Muscle of back (tissue), 11 donors: Measurements from ENCODE around the gene ERN2. TPM values are rescaled to one million over a fixed set of nuclear protein-coding genes. Genes with fewer than 3 reads are reported as not detected.
"Not testable (repeated sequence)": the region's sequence is repeated elsewhere in the genome, so short reads cannot be mapped to it uniquely, and the experiment has no call there.

ENCODE experiments used
- DNase-seq, 3 donors: peaks; one replicate each; pipeline versions ENCODE4 v3.0.0 to v3.0.0-alpha.2; 2013
- polyA plus RNA-seq, 10 donors: library from polyadenylated mRNA; unstranded; fragments of 120-200 nt; gene quantifications; one replicate each; pipeline ENCODE4 v1.2.1, GENCODE V29; 2013; ENCODE audit not compliant: insufficient read length in 10 of 10

ERN2 gene
- polyA plus RNA-seq, 10 donors = 0.05 to 0.19 (median 0.08) TPM; not detected in 5

DNA sequence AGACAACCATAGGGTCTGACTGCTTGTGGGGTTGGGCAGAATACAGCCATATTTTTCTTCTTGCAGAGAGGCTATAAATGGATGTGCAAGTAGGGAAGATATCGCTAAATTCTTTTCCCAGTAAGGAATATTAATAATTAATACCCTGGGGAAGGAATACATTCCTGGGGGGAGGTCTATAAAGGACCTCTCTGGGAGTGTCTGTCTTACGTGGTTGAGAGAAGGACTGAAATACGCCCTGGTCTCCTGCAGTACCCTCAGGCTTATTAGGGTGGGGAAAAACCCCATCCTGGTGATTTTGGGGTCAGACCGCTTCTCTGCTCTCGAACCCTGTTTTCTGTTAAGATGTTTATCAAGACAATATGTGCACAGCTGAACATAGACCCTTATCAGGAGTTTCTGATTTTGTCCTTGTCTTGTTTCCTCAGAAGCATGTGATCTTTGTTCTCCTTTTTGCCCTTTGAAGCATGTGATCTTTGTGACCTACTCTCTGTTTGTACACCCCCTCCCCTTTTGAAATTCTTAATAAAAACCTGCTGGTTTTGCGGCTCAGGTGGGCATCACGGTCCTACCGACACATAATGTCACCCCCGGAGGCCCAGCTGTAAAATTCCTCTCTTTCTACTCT is 9.7 kb upstream of the ERN2 start:
- DNase-seq = not testable (repeated sequence)

DNA sequence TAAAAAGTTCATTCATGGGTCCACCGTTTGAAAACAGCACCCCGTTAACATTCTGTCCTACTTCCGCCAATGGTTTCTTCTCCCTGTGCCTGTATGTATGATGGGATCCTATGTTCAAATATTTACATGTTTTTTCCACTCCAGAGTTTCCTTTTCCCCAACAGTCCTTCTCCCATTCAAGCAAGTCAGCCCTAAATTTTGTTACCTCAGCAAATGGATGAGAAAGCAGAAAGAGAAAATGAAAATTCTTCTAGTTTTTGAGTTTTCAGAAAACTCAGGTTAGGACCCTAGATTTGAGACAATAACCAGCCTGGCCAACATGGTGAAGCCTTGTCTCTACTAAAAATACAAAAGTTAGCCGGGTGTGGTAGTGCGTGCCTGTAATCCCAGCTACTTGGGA is 3.5 kb upstream of the ERN2 start:
- DNase-seq = no peak

DNA sequence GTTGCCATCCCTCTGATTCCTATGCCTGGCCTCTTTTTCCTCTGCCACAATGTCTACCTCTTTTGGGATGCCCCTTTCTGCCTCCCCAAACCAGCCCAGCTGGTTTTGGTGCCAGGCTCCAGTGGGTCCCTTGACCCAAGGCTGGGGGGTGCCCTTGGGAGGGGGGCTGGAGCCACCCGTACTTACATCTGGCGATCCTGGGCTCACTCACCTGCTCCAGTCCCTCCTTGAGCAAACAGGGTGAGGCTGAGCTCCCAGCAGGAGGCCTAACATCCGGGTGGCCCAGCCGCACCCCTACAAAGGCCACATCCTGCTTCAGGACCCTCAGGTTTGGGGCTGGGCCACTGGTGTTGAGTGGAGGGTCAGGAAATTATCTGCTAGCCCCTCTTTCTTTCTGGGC is 1.2 kb downstream of the ERN2 start:
- DNase-seq = no peak

DNA sequence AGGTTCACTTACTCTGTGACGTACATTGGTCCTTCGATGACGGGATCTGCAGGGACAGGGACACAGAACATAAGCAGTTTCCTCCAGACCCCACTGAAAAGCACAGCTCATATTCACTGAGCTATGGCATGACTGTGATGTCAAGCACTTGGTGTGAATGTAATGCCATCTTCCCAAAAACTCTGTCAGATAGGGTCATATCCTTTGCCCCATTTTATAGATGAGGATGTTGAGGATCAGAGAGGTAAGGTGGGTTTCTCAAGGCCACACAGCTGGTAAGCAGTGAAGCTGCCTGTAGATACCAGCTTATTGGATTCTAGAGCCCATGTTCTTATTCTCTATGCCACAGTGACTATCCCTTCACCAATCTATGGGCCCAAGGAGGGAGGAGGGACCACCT is 2.5 kb downstream of the ERN2 start:
- DNase-seq = no peak

DNA sequence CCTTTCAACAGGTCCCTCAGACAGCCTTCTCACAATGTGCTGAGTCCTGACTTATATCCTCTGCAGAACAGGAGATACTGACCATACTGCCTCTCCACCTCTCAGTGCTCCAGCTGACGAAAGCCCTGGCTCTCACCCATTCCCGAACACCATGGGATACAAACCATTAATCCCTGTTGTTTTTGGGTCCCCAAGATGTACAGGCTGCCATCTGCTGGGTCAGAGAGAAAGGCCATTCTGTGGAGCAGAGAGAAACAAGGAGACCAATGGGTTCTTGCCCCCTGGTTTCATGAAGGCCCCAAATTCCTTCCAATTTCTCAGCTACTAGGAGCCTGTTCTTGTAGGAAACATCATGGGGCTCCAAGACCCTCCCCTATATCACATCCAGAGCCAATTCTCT is 3.0 kb downstream of the ERN2 start:
- no peak for DNase-seq

DNA sequence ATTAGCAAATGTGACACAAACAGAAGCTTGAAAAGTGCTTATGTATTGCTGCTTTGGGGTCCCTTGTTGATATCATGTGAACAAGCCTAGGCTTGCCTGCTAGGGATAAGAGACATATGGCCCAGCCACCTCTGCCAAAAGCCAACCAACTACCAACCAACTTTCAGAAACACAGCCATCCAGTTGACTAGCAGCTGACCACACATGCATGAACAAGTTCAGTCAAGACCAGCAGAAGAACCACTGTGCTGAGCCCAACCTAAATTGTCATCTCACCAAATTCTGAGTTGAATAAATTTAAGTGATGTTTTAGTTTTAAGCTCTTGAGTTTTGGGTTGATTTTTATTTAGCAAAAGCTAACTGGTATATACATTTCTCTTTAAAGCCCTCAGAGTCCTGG is 3.5 kb downstream of the ERN2 start:
- no peak for DNase-seq

DNA sequence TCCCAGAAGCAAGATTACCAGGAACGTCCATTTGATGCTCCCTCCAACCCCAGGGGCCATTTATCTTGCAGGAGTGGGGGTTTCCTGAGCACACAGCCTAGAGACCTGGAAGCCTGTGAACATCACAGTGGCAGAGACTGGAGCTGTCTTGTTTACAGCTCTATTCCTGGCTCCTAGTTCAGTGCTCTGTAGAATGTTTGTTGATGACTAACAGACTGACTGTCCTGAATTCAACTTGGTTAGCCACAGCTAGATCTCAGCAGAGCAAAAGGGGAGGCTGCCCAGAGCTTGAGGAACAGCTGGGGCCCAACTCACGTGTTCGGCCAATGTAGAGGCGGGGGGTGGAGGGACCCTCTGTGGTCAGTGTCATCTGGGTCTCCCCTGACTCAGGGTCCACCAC is 6.6 kb downstream of the ERN2 start:
- DNase-seq = no peak

DNA sequence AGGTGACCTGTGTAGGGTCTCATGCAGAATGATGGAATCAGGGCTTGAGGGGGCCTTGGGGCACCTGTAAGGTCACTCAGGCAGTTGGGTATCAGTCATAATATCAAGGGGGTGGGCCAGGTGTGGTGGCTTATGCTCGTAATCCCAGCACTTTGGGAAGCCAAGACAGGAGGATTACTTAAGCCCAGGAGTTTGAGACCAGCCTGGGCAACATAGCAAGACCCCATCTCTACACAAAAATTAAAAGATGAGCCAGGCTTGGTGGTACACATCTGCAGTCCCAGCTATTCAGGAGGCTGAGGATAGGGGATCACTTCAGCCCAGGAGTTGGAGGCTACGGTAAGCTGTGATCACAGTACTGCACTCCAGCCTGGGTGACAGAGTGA is 7.5 kb downstream of the ERN2 start:
- DNase-seq = no peak

DNA sequence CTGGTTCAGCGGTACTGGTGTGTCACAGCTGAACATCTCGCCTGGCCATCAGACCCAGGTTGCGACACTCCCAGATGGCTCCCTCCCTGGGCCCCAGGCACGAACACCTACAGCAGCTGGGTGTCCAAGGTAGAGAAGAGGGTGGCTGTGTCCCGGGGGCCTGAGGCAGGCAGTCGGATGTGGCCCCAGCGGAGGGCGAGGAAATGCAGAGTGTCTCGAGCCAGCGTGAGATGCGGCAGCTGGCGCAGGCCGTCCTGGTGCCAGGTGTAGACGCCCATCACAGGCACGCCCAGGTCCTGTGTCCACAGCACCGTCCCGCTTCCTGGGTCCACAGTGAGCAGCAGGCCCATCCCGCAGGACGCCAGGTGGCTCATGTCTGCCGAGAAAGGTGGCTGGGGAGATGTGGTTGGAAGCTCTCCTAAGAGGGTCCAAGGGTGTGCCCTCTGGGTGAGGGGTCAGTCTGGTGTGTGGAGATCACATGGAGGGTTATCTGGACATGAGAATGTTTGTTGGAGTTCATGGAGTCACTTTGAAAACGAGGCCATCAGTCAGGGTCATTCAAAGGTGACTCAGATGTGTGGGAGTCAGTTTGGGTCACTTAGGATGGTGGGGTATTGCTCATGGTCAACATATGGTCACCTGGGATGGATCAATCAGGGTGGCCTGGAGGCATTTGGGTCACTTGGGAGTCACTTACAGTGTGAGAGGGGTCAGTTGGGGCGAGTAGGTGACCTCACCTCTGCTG is 8.1 kb downstream of the ERN2 start:
- no peak for DNase-seq

DNA sequence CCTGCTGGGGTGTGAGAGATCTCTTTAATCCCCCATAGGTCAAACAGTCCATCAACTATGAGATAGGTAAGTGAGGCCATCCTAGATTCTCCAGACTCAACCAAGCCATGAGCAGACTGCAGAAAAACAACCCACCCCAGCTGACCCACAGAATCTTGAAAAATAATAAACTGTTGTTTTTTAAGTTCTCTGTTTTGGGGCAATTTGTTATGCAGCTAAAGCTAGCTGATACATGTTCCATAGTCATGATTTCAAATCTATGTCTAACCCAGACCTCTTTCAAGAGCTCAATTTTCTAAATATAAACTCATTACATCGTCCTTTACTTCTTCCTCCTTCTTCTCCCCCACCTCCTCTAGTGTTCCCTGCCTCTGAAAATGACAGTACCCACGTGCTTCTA is 10.1 kb downstream of the ERN2 start:
- no peak for DNase-seq

DNA sequence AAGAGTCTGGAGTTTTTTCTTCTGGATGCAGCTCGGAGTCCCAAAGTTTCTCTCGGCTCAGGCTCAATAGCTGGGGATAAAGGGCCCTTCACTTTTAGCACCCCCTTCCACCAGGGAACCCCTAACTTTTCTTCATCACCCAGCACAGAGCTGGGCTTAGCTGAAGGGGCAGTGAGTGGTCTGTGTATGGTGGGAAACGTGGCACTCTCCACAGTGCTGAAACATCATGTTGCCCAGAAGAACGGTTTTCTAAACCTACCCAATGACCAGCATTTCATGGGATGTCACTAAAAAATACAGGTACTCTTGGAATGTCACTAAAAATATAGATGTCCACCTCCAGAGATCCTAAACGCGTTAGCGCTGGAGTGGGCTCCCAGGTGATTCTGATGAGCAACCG is 12.0 kb downstream of the ERN2 start:
- DNase-seq = no peak

DNA sequence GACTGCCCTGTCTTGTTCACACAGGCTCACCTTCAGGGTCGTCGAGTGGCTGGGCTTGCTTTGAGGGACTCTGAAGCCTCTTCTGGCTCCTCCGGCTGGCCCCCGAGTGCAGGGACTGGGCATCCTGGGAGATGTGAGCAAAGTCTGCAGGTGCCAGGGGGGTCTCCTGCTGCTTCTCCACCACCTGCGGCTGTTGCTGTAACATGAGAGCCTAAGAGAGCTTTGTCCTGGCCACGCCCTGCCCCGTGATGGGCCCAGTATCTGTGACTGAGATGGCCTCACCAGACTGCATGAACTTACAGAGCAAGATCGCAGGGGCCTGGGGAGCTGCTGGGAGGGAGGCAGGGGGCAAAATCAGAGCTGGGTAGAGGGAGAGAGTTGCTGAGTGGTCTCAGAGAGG is 12.5 kb downstream of the ERN2 start:
- DNase-seq = no peak

DNA sequence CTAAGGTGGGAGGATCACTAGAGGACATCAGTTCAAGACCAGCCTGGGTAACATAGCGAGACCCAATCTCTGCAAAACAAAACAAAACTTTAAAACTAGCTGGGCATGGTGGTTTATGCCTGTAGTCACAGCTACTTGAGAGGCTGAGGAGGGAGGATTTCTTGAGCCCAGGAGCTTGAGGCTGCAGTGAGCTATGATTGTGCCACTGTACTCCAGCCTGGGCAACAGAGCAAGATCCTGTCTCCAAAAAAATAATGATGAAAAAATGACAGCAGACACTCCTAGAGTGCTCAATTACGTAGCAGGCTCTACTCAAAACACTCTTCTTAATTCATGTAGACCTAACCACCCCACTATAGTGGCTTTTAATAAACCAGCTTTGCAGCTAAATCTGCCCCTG is 12.9 kb downstream of the ERN2 start:
- DNase-seq = no peak

DNA sequence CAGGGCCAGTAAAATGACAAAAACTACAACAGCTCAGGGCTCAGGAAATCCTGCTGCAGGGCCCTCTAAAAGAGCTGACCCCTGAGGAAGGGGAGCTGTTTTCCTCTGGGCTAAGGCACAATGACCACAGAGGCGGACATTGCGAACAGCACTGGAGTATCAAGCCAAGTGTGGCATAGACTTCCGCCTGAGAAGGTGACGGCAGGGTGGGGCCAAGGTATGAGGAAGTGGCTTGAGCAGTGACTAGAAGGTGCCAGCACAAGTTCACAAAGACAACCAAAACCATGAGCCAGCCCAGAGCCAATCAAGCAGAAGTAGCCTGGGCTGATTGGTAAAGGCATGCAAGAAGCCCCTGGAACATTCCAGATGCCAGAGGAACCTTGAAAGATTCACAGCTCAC is 13.9 kb downstream of the ERN2 start:
- DNase-seq = no peak

DNA sequence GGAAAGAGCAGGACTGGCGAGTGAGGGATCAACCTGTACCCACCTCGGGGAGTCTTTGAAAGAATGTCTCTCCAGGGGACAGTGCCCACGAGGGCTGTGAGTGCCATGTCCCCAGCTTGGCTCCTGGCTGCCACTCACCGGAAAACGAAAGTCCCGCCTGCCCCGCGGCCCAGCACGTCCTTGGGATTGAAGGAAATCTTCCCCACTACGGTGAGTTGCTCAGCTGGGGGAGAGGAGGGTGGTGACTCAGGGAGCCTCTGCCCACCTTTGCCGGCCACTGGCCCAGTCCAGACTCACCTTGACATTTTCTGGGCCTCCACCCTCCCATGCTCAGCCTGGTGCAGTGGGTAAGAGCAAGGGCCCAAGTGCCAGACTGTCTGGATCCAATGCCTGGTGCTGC is 17.3 kb downstream of the ERN2 start:
- DNase-seq = no peak

DNA sequence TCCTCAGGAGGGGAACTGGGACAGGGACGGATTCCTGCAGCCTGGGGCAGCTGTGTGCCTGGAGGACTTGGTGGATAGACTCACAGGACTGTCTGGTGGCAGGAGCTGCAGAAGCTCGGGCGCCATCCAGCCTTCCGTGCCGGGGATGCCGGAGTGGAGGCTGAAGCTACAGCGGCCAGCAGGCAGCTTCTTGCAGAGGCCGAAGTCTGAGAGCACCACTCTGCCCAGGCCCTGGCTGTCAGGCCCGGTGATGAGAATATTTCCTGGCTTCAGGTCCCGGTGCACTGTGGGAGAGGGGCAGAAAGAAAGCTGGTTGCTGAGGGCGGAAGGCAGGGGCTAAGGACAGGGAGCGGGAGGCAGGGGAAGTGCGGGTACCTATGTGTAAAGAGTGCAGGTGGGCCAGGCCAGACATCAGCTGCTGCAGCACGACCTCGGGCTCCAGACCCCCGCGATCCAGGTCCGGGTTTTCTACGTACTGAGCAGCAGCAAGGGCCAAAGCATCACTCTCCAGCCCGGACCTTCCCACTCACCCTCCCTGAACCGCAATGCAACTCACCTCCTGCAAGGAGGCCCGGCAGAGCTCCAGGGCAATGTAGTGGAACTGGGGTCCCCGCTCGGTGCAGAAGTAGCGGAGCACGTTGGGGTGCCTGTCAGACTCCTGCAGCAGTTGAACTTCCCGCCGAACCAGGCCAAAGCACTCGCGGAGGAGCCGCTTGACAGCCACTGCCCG is 18.2 kb downstream of the ERN2 start:
- peak in 1 of 3 donors; percentile 63 for DNase-seq

DNA sequence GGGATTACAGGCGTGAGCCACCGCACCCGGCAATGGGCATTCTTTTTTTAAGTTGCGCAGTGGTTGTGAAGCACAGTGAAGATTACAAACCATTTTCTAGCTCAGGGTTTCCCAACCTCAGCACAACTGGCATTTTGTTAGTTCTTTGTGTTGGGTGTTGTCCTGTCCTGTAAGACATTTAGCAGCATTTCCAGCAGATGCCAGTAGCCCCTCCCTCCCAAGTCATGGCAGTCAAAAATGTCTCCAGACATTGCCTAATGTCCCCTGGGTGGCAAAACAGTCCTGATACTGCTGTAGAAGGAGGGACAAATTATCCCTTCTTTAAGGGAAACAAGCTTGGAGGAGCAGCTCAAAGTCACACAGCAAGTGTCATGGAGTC is 18.8 kb downstream of the ERN2 start:
- no peak for DNase-seq

DNA sequence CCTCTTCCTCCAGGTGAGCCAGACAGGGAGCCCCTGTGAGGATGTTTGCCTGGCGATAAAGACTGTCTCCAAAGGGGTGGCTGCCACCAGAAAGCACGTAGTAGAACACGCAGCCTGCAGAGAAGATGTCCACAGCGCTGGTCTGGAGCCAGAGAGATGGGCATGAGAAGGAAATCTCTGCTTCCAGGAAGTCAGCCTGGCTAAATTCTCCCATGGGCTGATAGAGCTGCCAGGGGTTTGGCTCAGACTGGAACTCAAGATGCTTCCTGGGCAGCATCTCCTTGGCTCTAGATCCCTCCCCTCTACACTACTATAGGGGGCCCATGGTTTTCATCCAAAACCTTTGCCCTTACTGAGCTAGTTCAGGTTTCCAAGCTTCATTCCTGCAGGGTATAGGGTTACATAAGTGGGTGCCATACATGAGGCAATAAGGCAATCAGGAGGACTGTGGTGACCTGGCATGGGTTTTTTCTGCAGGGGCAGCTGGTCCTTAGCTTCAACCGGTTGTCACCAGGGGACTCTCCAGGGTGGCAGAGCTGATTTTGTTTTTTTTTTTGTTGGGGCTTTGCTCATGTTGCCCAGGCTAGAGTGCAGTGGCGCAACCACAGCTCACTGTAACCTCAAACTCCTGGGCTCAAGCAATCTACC is 20.7 kb downstream of the ERN2 start:
- no peak for DNase-seq

DNA sequence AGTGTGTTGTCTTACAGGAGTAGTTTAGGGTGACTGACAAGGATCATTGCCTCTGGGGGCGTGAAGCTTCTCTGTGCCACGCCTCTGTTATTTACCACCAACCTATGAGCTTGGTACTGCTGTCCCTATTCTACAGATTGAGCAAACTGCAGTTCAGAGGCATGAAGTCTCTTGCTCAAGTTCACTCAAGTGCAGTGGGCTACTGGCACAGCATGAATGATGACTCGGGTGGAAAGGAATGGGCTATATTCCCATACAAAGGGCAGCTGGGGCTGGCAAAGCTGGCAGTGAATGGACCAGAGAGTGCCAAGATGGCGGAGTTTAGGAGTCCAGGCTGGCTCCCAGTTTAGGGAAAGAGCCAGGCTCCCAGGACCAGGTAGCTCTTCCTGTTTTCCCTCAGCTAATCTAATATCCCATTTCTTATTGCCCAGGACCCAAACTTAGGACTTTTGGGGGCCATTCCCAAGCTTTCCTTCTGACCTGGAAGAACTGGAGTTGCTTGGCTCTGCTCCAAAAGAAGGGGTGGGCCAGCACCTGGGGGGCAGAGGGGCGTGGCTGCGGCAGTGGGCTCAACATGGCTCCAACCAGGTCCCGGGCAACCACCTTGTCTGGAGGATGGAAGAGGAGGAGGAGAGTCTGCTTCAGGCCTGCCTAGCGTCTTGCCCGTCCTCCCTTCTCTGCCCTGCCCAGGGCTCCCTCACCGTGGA is 21.4 kb downstream of the ERN2 start:
- no peak for DNase-seq

DNA sequence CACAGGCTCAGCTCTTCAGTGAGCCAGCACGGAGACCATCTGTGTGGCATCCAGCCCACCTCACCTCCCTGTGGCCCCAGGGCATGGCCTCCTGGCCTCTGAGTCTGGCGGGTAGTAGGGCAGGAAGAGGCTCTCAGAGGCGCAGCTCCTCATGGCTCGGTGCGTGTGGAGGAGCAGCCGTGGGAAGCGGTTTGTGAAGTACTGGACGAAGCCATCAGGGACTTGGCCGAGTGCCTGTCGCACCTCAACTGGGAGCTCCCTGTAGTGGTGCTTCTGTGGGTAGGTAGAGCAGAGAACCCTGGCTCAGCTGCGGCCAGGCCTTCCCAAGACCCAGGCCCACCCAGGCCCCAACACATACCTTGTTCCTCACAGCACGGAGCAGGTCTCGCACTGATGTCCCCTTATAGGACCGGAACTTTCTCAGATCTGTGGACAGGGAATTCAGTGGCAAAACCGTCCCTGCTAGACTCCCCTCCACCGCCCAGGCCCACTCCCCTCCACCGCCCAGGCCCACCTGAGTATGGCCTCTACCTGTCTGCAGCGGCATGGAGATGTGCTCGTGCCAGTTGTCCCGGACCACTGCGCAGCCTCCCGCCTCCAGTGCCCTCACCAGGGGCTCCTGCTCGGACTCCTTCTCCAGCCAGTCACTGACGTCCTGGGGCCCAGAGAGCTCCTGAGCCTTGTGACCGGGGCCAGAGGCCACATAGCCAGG is 22.1 kb downstream of the ERN2 start:
- DNase-seq = no peak

DNA sequence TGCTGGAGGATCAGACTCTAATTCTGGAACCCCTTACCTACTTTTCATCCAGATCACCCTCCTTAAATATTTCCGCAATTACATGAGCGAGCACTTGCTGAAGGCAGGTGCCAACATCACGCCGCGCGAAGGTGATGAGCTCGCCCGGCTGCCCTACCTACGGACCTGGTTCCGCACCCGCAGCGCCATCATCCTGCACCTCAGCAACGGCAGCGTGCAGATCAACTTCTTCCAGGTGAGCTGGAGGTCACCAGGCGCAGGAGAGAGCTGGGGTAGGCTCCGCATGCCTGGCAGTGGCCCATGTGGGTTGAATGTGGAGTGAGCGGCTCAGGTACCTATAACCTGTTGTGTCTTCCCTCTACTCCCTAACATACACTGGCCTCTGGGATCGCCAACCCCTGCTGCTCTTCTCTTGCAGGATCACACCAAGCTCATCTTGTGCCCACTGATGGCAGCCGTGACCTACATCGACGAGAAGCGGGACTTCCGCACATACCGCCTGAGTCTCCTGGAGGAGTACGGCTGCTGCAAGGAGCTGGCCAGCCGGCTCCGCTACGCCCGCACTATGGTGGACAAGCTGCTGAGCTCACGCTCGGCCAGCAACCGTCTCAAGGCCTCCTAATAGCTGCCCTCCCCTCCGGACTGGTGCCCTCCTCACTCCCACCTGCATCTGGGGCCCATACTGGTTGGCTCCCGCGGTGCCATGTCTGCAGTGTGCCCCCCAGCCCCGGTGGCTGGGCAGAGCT is 23.4 kb downstream of the ERN2 start:
- DNase-seq = no peak
